GM20431 (cell line): ENCODE measurements around the gene NISCH.

Source experiments
- in situ Hi-C: fragments of 300-500 bp; cut with MseI, MboI; formaldehyde crosslinking; loops from one replicate; pipeline ENCODE4 v1.15.0; 2020; ENCODE audit warnings: low sequenced_read_pairs; ENCODE audit not compliant: unreplicated experiment

Gene NISCH

DNA sequence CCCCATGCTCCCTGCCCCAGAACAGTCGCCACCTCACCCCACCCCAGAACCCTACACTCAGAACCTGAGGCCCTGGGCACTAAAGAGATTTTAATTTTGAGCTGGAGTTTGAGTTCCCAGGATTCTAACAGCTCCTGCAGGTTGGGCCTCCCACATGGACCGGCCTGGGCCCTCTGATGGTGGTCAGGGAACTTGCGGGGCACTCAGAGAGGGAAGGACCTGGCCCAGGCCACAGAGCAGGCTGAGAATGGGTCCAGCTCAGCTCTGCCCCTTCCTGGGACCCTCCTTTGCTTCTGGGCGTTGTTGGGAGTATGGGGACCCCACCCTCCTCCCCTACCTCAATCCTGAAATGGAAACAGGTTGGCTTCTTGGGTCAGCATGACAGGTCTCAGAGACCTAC, 9.4 kb upstream of the NISCH start:
- in situ Hi-C loops, result no loop called here

DNA sequence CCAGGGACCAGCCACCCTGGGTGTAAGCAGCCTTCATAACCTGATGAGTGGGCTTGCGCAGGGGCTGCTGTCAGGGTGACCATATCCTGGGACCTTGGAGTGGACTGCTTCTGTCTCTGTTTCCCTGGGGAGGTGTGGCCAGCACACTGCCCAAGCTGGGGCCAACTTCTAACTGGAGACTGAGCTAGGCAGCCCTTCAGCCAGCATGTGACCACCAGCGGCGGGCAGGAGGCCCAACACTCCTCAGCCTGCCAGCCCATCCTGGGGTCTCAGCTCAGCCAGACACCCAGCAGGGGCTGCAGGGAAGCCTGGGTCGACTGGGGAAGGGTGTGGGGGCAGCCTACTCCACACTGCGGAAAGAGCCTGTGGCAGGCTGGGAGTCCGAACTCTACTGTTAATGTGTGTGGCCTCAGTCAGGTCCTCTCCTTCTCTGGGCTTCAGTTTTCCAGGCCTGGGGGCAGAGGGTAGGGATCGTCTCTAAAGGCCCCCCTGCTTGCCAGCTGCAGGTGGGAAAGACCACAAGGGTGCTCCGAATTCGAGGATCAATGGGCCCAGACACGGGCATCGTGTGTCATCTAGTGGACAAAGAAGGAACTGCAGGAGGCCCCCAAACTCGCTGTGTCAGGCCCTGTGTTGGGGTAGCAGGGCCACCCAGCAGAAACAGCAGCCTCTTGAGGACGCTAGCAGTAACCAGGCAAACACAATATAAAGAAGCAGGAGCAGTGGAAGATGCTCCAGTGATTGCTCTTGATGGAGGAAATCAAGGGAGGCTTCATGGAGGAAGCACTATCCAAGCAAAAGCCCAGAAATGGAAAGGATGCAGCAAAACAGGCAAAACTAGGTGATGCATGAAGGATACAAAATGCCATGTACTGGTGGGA, 8.5 kb upstream of the NISCH start:
- in situ Hi-C loops, result no loop called here

DNA sequence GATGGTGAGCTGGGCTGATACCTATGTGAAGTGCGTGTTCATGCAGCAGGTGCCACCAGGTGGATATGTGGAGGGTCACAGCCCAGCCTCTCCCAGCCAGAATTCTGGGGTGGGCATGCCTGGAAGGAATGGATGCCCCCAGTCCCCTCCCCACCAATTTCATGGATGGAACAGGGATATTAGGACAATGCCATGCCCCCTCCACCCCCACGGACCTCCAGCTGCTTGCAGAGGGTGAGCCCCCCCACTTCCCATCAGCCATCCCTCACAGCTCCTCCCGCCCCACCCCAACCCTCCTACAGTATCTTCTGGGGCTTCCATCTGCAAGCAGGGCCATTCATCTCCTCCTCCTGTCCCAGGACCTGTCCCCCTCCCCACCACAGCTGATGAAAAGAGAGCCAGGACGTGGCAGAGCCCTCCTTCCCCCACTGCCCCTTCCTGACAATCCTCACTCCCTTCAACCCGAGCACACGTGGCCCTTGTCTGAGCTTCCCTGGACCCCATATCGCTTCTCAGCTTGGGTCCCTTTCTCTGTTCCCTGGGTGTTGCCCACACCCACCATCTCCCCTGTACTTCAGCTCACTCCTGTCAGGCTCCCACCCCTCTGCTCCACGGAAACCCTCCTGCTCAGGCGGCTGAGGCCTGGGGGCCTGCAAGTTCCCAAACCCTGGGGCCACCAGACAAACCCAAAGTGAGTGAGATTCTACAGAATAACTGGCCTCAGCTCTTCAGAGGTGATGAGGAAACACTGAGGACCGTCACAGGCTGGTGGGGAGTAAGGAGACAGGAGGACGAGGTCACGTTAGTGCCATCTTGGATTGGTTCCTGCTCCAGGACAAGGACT, 7.7 kb upstream of the NISCH start:
- in situ Hi-C loops, result no loop called here

DNA sequence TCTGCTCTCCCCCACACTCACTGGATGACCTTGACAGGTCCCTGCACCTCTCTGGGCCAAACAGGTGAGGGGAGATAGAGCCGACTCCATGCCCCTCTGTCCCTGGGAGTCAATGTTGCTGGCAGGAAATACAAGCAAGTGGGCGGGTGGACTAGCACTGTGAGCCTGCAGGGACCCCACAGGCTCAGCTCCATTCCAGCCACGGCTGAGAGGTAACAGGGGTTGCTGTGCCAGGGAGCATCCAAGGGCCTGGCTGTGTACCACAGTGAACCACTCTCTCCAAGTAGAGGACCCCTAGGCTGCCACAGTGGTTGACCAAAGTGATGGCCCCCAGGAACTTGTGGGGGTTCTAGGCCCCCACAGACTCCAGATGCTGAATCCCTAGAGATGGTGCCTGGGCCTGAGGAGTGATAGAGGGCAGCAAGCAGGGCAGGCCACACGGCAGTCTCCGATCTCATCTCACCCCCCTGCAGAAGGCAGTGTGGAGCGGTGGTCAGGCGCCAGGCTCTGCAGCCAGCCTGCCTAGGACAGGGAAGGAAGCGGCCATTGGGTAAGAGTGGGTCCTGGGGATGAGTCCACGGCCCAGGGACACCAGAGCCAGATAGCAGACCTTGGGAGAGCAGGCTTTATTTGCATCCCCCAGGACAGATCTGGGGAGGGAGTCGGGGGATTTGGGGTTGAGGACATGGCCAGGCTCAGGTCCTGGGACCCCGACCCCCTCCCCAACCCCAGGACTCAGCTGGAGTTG, 4.7 kb upstream of the NISCH start:
- in situ Hi-C loops, result no loop called here

DNA sequence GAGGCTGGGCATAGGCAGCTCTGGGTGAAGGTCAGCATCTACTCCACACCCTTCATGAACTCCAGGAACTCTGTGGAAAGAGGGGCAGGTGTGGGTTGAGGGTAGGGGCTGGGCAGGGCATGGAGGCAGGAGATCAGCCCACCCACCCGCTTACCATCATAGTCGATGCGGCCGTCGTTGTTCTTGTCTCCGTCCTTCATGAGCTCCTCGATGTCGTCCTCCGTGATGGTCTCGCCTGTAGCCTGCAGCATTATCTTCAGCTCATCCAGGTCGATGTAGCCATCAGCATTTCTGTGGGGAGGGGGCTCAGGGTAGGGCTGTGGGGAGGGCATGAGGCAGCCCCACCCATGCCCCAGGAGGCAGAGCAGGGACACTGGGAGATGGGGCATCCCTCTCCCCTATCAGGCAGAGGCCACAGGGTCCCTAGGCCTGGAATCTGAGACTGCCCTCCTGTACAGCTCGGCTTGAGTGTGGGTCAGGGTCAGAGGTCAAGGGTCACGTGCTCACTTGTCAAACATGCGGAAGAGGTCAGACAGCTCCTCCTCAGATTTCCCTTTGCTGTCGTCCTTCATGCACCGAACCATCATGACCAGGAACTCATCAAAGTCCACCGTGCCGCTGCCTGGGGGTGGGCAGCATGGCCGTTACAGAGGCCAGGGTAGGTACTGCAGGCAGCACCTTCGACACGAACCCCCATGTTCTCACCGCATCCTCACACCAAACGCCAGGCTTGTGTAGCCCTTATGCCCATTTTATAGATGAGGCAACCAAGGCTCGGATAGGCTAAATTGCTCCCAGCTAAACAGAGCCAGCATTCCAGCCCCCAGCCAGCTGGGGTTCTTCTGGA, 3.9 kb upstream of the NISCH start:
- in situ Hi-C loops, result no loop called here

DNA sequence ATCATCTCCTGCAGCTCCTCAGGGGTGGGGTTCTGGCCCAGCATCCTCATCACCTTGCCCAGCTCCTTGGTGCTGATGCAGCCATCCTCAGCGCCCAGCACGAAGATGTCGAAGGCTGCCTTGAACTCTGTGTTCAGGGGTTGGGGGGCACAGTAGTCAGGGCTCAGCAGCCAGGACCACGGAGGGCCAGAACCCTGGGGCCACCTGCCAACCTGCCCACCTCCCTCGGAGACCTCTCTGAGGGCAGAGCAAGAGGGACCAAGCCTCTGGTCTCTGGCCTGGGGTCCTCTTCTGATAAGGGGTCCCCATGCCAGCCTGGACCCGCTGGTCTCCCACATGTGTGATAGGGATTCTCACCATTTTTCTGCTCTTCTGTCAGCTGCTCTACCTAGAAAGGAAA, 3.3 kb upstream of the NISCH start:
- in situ Hi-C loops, result no loop called here

DNA sequence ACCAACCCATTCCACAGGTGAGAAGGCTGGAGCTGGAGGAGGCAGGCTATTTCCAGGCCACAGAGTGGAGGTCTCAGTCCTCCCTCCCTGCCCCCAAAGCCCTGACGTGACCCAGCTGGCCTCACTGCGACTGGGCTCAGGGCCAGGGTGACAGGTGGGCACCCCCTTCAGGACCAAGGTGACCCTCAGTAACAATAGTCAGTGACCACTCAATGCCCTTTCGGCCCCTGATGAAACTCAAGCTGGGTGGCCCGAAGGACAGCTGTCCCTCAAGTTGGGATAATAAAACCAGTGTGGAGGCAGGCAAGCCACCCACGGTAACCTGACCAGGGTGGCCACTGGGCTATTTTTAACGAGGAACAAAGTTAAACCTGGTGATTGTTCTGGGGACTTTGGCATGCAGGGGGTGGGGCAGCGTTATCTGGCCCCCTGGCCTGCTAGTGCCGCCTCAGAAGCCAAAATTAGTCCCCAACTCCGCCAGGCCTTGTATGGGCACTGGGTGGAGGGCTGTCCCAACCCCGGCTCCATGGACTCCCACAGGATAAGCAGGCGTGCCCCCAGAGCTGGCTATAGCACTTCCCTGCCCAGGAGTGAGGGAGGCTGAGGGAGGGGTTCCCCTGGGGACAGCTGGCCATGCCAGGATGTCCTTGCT, 2.7 kb upstream of the NISCH start:
- in situ Hi-C loops, result no loop called here

DNA sequence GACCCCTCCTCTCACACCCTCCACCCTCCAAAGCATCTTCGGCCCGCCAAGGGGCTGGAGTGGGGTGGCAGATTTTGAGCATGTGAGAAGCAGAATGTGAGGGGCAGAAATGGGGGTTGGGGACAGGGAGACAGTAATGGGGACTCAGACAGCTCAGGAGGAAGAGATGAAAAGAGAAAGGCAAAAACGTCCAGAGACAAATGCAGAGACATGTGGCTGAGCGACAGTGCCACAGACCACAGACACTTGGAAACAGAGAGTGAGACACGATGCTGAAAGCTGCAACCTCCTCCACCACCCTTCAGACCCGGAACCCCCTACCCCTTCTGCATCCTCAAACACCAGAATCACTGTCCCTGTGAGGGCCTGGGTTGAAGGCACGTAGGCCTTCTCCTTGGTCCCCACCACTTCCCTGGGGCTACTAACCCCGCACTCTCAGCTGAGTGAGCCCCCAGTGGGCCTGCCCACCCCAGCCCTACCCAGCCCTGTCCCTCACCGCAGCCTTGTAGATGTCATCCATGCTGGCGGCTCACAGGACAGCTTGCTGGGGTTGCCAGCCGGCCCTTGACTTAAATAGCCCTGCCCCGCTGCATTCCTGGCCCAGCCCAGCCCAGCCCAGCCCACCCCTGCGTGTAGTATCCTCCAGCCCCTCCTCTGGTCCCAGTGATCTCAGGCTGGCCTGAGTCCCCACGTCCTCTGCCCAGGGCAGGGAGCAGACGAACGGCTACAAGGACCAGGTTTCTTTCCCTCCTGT, 1.7 kb upstream of the NISCH start, which contains the start of gene TNNC1:
TSS of gene TNNC1 (minus strand) at position 546 of the 754 bp plus-strand sequence. CDS start at position 520, 26 bp downstream.
- in situ Hi-C loops, result no loop called here

DNA sequence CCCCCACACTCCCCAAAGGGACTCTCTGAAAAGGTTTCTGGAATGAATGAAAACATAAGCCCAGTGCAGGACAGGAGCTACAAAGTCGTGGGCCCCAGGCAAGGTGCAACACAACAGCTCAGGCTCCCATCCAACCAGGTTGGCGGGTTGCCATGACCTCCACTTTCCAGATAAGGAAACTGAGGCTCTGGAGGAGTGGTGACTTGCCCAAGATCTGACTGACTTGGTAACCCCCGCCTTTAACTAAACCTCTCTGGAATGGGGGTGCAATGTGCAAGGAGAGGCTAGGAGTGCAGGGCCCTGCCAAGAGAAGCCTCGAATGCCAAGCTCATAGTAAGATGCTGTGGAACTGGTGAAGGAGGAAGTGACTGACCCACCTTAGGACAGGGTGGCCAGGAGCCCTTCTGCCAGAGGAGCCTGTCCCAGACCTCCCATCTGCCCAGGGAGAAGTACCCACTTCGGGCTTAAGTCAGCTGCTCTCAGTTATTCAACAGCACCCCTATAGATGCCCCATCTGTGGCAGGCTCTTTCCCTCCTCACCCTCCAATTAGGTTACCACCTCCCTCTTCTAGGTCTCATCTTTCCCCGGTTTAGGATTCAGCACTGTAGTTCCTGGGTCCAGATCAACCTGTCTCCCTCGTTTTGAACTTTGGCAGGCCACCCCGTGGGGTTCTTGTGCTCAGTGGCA, 1.0 kb upstream of the NISCH start:
- in situ Hi-C loops, result no loop called here

DNA sequence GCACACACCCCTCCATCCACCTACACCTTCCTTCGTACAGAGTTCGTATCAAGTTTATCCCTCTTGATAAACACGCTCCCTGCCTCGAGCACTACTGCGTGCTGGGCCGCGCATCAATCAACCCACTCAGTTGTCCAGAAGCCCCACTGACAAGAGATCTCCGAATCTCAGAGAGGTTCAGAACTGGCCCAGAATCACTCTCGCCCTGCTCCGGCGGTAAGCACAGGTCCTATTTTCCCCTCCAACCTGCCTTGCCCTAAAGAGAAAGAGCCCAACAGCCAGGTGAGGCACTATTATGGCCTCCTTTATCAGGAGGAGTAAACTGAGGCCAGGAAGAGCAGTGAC, 494 bp upstream of the NISCH start:
- in situ Hi-C loops, result no loop called here

DNA sequence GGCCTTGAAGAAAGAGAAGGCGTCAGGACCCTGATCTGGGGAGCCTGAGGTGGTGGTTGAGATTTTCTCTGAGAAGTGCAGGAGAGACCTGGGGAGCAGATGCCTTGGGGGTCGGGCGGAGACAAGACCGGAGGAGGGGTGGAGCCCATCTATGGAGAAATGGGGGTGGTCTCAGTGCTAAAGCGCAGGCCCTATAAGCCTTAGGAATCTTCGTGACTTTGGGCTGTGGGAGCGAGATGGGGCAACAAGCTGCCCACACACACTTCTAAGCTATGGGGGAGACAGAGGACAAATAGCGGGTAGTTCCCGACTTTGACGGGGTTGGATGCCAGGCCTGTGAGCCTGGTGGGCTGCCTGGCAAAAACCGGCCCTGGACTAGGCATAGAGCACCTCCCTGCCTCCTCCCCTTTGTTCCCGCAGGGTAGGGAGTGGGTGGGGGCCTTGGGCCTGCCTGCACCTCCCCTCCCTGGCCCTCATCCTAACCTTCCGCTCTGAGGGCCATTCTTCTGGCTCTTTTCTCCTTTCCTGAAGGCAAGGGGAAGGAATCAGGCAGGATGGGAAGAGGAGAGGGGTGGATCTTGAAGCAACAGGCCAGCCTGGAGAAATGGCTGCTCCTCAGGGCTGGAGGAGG, 880 bp downstream of the NISCH start:
- in situ Hi-C loops, result no loop called here

DNA sequence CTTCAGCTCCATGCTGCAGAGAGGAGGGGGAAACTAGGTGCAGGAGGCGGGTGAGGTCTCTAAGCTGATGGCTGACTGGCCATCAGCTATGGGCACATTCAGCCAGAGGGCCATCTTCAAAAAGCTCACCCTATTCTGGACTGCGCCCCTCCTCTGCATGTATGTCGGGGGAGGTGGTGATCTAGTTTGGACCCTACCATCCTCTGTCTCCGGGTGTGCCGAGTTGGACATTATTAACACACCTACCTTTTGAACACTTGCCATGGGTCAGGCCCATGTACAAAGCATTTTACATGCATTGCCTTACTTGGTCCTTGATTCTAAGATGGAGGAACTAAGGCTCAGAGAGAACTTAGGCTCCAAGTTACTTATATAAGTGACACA, 1.4 kb downstream of the NISCH start:
- in situ Hi-C loops, result no loop called here

DNA sequence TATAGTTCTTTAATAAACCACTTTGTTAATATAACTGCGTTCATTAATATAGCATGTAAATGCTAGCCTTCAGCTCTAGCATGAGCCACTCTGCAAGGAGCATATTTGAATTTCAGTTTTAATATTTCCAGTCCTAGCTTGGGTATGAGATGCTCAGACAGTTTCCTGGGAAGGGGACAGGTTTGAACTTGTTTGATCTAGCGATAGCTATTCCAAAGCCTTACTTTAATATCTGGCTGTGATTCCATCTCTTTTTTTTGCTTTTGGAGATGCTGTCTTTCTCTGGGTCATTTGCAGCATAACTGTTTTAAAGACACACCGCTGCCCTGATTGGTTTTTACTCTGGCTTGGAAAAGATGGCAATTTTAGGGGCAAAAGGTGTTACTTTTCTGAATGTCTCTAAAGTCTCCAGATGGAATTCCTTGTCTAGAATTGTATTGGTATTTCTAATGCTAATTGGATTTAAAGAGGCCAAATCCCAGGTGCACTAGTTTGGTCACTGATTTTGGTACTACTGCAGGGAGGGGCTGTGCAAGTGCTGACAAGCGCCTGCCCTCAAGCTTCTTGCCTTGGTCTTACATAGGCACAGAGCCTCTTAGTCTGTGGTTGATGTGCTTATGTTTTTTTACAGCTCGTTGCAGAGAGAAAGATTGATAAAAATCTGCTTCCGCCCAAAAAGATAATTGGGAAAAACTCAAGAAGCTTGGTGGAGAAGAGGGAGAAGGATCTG, 2.8 kb downstream of the NISCH start:
- in situ Hi-C loops, result no loop called here

DNA sequence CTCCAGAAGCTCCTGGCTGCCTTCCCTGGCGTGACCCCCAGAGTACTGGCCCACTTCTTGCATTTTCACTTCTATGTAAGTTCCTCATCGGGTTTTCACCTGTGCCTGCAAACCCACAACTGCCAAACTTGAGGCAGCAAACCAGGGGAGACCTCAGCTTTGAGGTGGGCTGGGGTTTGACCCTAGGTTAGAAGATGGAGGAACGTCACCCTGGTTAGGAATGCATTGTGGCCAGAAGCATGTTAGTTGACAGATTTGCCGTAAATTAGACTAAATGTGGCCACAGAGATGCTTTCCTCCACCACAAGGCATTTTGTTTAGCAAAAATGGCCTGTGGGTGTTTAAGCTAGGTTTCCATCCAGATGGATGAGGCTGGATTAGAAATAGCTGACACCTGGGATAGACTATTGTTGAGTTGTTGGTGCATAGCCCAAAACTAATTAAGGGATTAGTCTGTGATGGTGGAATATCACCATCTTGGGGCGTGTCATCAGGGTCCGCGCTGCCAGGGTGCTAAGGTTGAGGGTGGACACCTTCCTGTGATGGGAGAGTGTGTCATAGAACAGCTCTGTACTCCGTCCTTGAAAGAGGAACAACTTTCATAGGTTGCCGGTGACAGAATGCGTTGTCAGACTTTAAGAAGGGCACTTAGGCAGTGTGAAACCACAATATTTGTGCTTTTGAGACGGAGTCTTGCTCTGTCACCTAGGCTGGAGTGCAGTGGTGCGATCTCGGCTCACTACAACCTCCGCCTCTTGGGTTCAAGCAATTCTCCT, 3.6 kb downstream of the NISCH start:
- in situ Hi-C loops, result no loop called here

DNA sequence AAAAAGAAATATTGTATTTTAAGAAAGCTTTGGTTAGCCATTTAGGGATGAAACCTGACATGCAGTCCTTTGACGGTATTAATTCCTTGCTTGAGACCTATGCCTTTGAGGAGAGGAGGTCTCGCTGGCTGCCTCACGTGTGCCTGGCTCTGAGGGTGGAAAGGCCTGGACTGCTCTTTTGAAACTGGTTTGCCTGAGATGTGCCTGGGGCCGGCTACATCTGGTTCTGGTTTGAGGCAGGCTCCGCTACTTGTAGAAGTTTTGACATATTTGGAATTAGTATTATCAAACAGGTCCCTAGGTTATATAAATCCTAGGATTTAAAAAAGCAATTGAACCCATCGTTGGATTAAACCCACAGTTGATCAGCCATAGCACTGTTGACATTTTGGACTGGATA, 6.5 kb downstream of the NISCH start:
- in situ Hi-C loops, result no loop called here

DNA sequence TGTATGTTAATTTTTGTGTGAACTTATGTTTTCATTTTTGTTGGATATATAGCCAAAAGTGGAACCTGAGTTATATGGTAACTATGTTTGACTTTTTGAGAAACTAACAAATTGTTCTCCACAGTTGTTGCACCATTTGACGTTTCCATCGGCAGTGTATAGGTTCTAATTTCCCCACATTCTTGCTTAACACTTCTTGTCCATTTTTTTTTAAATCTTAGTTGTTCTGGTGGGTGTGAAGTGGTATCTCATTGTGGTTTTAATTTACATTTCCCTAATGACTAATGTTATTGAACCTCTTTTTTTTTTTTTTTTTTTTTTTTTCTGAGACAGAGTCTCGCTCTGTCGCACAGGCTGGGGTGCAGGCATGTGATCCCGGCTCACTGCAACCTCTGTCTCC, 8.0 kb downstream of the NISCH start:
- in situ Hi-C loops, result no loop called here
